Activated T-helper 1 cell treated with anti-CD3 and anti-CD28 coated beads, Interleukin-12 subunit alpha, Interleukin-12 subunit beta, Interleukin-2, Interleukin-4 antibody, amounts not matched to agents 30 ng/mL and 10 ng/mL and 1 ng/mL, durations not matched to agents 14 hours and 24 hours and 36 hours (primary cell): ENCODE data around the gene TTLL11. TPM values are rescaled to one million over a fixed set of nuclear protein-coding genes. Genes with fewer than 3 reads are reported as not detected.
"Not testable (repeated sequence)": the region's sequence is repeated elsewhere in the genome, so short reads cannot be mapped to it uniquely, and the experiment has no call there.

ENCODE experiments used
- DNase-seq: peaks from one replicate; pipeline ENCODE4 v3.0.0; 2021; ENCODE audit warnings: low spot score
- H3K27ac Mint-ChIP-seq: one replicate; pipeline ENCODE4 v1.8.0; 2021; ENCODE audit warnings: mild to moderate bottlenecking, mixed read lengths
- H3K27me3 Mint-ChIP-seq: one replicate; pipeline ENCODE4 v1.8.0; 2022; ENCODE audit warnings: mild to moderate bottlenecking, moderate library complexity, mixed read lengths; ENCODE audit not compliant: insufficient read depth
- H3K36me3 Mint-ChIP-seq: one replicate; pipeline ENCODE4 v1.8.0; 2021; ENCODE audit warnings: low read depth, mixed read lengths
- H3K4me1 Mint-ChIP-seq: one replicate; pipeline ENCODE4 v1.8.0; 2021; ENCODE audit warnings: low read depth, mixed read lengths
- H3K4me3 Mint-ChIP-seq: one replicate; pipeline ENCODE4 v1.8.0; 2021; ENCODE audit warnings: mild to moderate bottlenecking, moderate library complexity, mixed read lengths
- H3K9me3 Mint-ChIP-seq: one replicate; pipeline ENCODE4 v1.8.0; 2021; ENCODE audit warnings: mixed read lengths
- intact Hi-C: fragments of 100-400 bp; cut with micrococcal nuclease; formaldehyde crosslinking; loops from one replicate; pipeline ENCODE4 v1.15.1; 2024
- total RNA-seq: library from RNA; stranded (reverse); gene quantifications from 2 replicates; pipeline ENCODE4 v1.2.3, GENCODE V29; 2022

Gene TTLL11
- total RNA-seq, 1 donor from 2014 or later: 3.0 TPM

DNA sequence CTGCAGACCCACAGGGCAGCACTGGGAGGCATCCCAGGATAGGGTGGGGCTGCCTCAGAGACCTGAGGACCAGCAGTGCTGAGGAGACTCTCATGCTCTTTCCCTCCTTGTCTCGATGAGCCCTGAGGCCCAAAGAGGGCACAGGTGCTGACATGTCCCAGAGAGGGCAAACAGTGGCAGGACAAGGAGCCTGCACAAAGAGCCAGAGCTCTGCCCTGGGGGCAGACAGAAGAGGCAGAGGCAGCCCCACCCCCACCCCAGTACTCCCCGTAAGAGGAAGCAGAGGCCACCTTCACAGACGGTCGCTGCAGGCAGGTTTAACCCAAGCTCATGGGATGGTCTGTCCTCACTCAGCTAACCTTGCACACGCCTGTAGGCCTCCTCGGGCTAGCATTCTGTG lies 29.4 kb upstream of the TTLL11 start:
- intact Hi-C loops: loop anchor here (10.0 kb wide), 2 partner anchors 92 to 142 kb away; partner anchors contain the start of genes MRRF and RBM18

DNA sequence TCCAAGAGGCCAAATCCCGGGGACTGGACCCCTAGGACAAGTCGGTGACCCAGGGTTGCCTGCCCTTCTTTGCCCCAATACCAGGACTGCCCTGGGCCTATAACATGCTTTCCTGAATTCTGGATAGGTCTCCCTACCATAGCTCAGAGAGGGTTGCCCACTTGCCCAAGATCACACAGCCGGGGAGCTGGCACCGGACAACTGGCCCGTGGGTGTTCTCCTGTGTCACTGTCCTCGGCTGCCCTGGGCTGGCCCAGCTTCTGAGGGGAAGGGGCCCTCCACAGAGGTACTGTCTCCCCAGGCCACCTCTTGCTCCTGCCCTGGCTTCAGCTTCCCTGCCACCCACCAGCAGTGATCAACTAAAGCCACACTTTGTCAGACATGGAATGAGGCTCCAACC lies 28.8 kb upstream of the TTLL11 start:
- Mint-ChIP-seq H3K36me3 (no peaks in the 10 kb centered on the region), H3K27me3 (peaks cover 23% of the 10 kb centered on the region), H3K27ac (no peak overlapping the region), H3K4me3 (no peak overlapping the region), H3K9me3 (no peaks in the 10 kb centered on the region), H3K4me1 (peaks cover 5% of the 10 kb centered on the region)
- intact Hi-C loops: loop anchor here (10.0 kb wide), 2 partner anchors 93 to 143 kb away; partner anchors contain the start of genes MRRF and RBM18
- no peak for DNase-seq

More for the DNA sequence above, 29.4 kb upstream of the TTLL11 start:
- Mint-ChIP-seq H3K4me3 (no peak overlapping the region), H3K27ac (no peak overlapping the region), H3K9me3 (no peaks in the 10 kb centered on the region), H3K4me1 (peaks cover 5% of the 10 kb centered on the region), H3K27me3 (peaks cover 28% of the 10 kb centered on the region), H3K36me3 (no peaks in the 10 kb centered on the region)
- DNase-seq: no peak

DNA sequence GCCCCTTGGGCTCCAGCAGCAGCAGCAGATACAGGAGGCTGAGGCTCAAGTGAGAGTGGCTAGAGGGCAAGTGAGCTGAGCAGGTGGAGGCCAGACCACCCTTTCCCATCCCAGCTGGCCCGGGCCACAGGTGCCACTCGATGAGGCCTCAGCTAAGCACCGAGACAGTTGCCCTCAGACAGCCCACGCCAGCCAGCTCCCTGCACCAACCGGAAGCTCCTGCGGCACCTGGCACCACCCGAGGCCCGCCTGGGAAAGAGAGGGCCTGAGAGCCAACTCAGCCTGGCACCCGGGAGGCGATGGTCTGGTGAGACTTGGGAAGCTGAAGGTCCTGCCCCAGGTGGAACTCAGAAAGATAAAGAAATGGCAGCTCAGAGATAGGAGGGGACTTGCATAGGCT lies 28.3 kb upstream of the TTLL11 start:
- H3K9me3 Mint-ChIP-seq: no peaks in the 10 kb centered on the region
- no peak overlapping the region for H3K4me3 Mint-ChIP-seq
- intact Hi-C loops: loop anchor here (10.0 kb wide), 2 partner anchors 93 to 143 kb away; partner anchors contain the start of genes MRRF and RBM18
- H3K27ac Mint-ChIP-seq: no peak overlapping the region
- H3K4me1 Mint-ChIP-seq: peaks cover 5% of the 10 kb centered on the region
- peaks cover 19% of the 10 kb centered on the region for H3K27me3 Mint-ChIP-seq
- DNase-seq: no peak
- no peaks in the 10 kb centered on the region for H3K36me3 Mint-ChIP-seq

DNA sequence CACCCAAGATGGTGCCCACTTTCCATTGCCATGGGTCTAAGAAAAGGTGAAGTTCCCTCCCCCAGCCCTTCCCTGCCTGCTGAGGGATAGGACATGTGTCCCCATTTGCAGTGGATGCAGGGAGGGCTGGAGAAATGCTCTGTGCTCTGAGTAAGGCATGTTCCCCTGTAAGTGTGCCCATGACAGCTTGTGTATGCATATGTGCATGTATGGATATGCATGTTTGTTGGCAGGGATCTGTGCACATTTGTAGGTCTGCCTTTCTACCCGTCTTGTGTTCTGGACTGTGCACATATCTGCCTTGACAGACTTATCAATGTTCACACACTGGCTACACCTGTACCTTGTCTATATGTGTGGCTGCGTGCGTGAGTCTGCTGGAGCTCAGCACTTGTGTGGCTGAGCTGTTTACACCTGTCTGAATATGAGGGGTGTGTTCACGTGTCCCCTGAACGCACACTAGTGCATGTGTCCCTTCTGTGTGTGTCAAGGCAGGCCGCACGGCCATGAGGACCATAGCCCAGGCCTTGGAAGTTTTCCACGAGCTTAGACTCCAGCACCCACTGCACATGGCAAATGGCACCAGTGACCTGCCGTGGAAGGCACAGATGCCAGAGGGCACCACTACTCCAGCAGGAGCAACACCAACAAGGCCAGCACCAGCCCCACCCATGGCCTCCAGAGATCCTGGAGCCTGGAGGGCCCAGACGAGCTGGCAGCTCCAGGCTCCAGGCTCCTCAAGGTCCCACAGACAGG lies 27.4 kb upstream of the TTLL11 start:
- intact Hi-C loops: loop anchor here (10.0 kb wide), 2 partner anchors 94 to 144 kb away; partner anchors contain the start of genes MRRF and RBM18
- DNase-seq: no peak
- Mint-ChIP-seq H3K27me3 (peaks cover 11% of the 10 kb centered on the region), H3K27ac (no peak overlapping the region), H3K36me3 (no peaks in the 10 kb centered on the region), H3K9me3 (no peaks in the 10 kb centered on the region), H3K4me3 (no peak overlapping the region), H3K4me1 (peaks cover 5% of the 10 kb centered on the region)

DNA sequence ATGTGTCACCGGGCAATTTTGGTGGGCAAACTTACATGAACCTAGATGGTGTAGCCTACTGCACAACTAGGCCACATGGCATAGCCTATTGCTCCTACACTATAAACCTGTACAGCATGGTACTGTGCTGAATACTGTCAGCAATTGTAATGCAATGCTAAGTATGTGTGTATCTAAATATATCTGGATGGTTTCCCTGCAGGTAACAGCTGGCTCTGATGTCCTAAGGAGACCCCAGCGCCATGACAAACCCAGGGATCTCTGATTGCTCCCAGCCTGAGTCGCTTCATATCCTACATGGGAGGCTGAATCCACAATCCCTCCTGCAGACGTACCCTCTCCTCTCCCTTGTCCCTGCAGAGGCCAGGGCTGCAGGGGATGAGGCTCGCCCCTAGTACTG lies 26.6 kb upstream of the TTLL11 start:
- no peak for DNase-seq
- Mint-ChIP-seq H3K27ac (no peak overlapping the region), H3K9me3 (no peaks in the 10 kb centered on the region), H3K4me3 (no peak overlapping the region), H3K4me1 (no peaks in the 10 kb centered on the region), H3K36me3 (no peaks in the 10 kb centered on the region), H3K27me3 (peaks cover 11% of the 10 kb centered on the region)
- intact Hi-C loops: loop anchor here (10.0 kb wide), 2 partner anchors 95 to 145 kb away; partner anchors contain the start of genes MRRF and RBM18

DNA sequence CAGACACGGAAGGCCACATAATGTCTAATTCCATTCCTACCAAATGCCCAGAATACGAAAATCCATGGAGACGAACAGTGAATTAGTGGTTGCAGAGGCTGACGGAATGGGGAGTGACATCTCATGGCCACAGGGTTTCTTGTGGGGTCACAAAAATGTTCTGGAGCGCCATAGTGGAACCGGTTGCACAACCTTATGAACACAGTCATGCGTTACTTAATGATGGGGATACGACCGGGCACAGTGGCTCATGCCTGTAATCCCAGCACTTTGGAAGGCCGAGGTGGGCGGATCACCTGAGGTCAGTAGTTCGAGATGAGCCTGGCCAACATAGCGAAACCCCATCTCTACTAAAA lies 26.0 kb upstream of the TTLL11 start:
- no peak overlapping the region for H3K27ac Mint-ChIP-seq
- DNase-seq: no peak
- H3K27me3 Mint-ChIP-seq: peaks cover 5% of the 10 kb centered on the region
- H3K36me3 Mint-ChIP-seq: no peaks in the 10 kb centered on the region
- intact Hi-C loops: no loop called here
- H3K9me3 Mint-ChIP-seq: no peaks in the 10 kb centered on the region
- H3K4me3 Mint-ChIP-seq: no peak overlapping the region
- H3K4me1 Mint-ChIP-seq: no peaks in the 10 kb centered on the region

DNA sequence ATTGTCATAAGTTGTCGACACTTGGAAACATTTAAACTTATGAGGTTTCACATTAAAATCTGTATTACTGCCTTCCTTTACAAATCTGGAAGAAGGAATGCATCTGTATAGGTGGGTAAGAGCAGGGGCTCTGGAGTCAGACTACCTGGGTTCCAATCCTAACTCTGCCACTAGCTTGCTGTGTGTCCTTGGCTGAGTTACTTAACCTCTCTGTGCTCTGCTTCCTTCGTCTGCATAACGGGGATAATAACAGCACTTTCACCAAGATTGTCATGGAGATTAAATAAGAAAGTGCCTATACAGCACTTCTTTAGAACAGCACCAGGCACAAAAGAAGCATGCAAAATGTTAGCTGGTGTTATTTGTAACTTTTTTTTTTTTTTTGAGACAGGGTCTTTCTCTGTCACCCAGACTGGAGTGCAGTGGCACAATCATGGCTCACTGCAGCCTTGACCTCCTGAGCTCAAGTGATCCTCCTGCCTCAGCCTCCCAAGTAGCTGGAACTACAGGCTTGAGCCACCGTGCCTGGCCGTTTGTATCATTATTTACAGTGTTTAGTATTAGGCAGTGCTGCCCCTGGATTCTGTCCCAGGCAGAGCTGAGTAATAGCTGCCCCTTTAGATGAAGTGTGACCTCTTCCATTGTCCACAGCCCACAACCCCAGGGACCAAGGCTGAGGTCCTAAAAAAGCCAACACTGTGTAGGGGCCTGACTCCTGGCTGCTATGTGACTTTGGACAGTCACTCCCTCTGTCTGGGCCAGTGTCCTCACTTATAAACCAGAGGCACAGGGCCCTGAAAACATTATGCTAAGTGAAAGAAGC lies 25.4 kb upstream of the TTLL11 start:
- H3K4me3 Mint-ChIP-seq: no peak overlapping the region
- intact Hi-C loops: no loop called here
- H3K36me3 Mint-ChIP-seq: no peaks in the 10 kb centered on the region
- no peaks in the 10 kb centered on the region for H3K4me1 Mint-ChIP-seq
- H3K9me3 Mint-ChIP-seq: no peaks in the 10 kb centered on the region
- peaks cover 5% of the 10 kb centered on the region for H3K27me3 Mint-ChIP-seq
- no peak overlapping the region for H3K27ac Mint-ChIP-seq
- no peak for DNase-seq

DNA sequence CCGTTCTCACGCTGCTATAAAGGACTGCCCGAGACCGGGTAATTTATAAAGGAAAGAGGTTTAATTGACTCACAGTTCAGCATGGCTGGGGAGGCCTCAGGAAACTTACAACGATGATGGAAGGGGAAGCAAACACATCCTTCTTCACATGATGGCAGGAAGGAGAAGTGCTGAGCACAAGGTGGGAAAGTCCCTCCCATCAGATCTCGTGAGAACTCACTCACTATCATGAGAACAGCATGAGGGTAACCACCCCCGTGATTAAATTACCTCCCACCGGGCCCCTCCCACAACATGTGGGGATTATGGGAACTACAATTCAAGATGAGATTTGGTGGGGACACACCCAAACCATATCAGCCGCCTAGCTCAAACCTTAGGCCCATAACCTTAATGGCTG lies 24.1 kb upstream of the TTLL11 start:
- H3K36me3 Mint-ChIP-seq, H3K27ac Mint-ChIP-seq, H3K27me3 Mint-ChIP-seq, intact Hi-C loops, H3K4me3 Mint-ChIP-seq, DNase-seq, H3K4me1 Mint-ChIP-seq, H3K9me3 Mint-ChIP-seq: not testable (repeated sequence)

DNA sequence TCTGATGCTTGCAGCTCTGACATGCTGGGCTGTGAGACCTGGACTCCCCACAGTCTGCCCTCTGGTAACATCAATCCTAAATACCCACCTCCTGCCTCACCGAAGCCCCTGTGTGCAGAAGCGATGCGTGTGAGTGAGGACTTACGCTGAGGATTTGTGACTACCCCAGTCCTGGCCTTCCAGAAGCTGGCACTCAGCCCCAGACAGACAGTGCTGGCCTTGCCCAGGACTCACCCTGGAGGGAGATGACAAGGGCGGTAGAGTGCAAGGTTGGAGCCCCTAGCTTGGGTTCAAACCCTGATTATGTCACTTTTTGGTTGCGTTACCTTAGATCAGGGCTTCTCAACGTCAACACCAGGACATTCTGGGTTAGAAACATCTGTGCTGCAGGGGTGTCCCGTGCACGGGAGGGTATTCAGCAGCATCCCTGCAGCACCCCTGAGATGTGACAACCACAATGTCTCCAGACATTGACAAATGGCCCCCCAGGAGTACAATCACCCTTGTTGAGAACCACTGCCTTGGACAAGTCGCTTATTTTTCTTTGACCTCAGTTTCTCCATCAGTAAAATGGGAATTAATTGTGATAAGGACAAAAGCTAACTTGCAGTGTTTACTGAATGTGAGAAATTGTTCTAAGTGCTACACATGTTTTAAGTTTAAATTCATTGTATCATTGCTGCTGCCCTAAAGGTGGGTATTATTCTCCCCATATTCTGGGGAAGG lies 23.5 kb upstream of the TTLL11 start:
- Mint-ChIP-seq H3K27ac (no peak overlapping the region), H3K36me3 (no peaks in the 10 kb centered on the region), H3K9me3 (no peaks in the 10 kb centered on the region), H3K4me1 (no peaks in the 10 kb centered on the region), H3K4me3 (no peak overlapping the region), H3K27me3 (peaks cover 2% of the 10 kb centered on the region)
- intact Hi-C loops: no loop called here
- no peak for DNase-seq

DNA sequence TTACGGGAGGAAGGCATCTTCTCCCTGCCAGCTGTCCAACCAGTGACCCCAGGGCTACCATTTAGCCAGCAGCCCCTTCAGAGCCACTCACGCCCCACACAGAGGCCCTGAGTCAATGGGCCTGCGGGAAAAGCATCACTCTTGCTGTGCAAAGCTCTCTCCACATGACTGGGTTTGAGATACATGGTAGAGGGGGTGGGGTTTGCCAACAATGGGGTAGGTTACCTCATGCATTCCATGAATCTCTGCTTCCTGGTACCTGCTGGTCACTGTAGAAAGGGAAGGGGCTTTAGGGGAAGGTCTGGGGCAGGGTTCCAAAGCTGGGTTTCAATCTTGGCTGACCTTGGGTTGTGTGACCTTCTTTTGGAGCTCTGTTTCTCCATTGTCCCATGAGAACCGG lies 22.9 kb upstream of the TTLL11 start:
- H3K27me3 Mint-ChIP-seq: peaks cover 2% of the 10 kb centered on the region
- H3K4me3 Mint-ChIP-seq: no peak overlapping the region
- no peaks in the 10 kb centered on the region for H3K4me1 Mint-ChIP-seq
- H3K36me3 Mint-ChIP-seq: no peaks in the 10 kb centered on the region
- DNase-seq: no peak
- intact Hi-C loops: no loop called here
- no peak overlapping the region for H3K27ac Mint-ChIP-seq
- no peaks in the 10 kb centered on the region for H3K9me3 Mint-ChIP-seq

DNA sequence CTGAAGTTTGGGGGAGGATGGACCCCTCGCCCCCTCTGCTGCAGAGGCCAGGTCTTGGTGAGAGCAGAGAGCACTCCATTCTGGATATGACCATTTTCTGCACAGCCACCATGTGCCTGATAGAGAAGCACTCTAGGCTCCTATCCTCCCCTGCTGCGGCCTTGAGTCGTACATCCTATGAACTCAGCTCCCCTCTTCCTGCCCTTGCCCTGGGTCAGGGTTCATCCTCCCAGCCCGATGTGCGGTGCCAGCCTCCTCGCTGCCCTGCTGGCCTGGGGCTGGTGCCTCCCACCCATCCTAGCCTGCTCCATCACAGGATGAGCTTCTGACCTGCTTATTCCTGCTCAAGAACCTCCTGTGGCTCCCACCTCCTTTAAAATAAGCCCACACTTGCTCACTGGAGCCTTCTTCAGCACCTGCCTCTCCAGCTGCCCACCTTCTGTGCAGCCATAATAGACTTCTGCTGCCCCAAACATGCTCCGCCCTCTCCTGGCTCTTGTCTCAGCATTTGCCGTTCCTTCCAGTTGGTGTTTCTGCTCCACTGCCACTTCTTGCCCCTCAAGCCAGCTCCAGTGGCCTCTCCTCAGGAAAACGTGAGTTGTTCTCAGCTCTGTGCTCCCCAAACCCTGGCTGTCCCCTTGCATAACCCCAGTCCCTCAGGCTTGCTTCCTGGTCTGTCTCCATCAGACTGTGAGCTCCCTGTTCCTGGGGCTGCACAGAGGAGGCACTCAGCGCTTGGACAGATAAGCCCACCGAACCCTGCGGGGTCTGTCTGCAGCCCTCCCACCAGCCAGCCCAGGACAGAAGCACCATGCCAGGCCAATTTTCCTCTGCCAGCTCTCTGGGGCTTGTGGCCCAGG lies 22.3 kb upstream of the TTLL11 start:
- Mint-ChIP-seq H3K9me3 (no peaks in the 10 kb centered on the region), H3K27ac (no peak overlapping the region), H3K27me3 (peaks cover 2% of the 10 kb centered on the region), H3K36me3 (no peaks in the 10 kb centered on the region), H3K4me3 (no peak overlapping the region), H3K4me1 (no peaks in the 10 kb centered on the region)
- intact Hi-C loops: no loop called here
- no peak for DNase-seq

DNA sequence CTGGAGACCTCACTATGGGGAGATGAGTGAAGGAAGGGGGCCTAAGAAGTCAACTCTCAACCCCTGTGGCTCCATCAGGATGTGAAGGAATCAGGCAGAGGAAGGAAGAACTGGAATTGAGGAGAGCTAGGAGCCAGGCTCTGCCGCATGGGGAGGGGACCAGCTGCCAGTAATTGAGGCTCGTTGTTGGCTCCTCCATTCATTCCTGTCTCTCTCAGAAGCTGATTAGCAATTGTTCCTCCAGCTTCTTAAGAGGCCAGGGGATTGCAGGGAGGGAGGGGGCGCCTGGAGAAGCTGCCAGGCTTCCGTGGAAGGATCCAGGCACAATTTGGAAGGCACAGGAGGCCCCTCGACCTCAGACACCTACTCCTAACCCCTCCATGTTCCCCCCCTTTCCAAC lies 20.5 kb upstream of the TTLL11 start:
- intact Hi-C loops: no loop called here
- no peaks in the 10 kb centered on the region for H3K9me3 Mint-ChIP-seq
- no peaks in the 10 kb centered on the region for H3K36me3 Mint-ChIP-seq
- H3K4me1 Mint-ChIP-seq: no peaks in the 10 kb centered on the region
- H3K27ac Mint-ChIP-seq: no peak overlapping the region
- DNase-seq: no peak
- H3K27me3 Mint-ChIP-seq: peaks cover 2% of the 10 kb centered on the region
- no peak overlapping the region for H3K4me3 Mint-ChIP-seq
